ENCODE data around the gene MYOG.

The MYOG gene

GRCh38 chr1:203069030-203069747 is 16.6 kb downstream of the MYOG start:
- DNase-seq, result peak; percentile 22

- DNase-seq, result no peak
These were observed 18.8 kb downstream of the MYOG start for GRCh38 chr1:203066965-203067364.

- DNase-seq, result no peak
These were observed 19.8 kb downstream of the MYOG start for GRCh38 chr1:203065986-203066385.

GRCh38 chr1:203065191-203065590 is 20.6 kb downstream of the MYOG start:
- no peak for DNase-seq

GRCh38 chr1:203063287-203063686 is 22.5 kb downstream of the MYOG start:
- no peak for DNase-seq

DNA sequence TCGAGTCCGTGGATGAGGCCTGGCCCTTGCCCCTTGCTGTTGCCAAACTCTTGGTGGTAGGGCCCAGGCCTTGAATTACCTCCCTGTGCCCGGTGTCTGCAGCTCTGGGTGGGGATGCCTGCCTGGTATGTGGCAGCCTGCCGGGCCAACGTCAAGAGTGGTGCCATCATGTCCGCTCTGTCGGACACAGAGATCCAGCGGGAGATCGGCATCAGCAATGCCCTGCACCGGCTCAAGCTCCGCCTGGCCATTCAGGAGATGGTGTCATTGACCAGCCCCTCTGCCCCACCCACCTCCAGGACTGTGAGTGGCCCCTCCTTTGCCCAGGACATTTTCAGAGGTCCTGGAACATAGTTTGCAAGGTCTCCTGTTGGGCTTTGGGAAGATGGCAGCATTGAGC is 25.7 kb downstream of the MYOG start:
- DNase-seq, result no peak

GRCh38 chr1:203059485-203059884 is 26.3 kb downstream of the MYOG start:
- no peak for DNase-seq

DNA sequence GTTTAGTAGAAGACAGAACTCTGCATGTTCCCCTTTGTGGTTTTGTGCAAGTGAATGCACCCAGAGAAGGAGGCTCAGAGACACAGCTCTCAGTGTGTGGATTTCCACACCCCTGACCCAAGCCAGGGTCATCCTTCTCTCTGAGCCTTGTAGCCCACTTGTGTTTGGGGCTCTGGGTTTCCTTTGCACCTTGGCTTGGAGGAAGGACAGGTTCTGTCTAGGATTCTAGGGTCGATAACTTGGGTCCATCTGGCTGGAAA is 27.2 kb downstream of the MYOG start:
- no peak for DNase-seq

DNA sequence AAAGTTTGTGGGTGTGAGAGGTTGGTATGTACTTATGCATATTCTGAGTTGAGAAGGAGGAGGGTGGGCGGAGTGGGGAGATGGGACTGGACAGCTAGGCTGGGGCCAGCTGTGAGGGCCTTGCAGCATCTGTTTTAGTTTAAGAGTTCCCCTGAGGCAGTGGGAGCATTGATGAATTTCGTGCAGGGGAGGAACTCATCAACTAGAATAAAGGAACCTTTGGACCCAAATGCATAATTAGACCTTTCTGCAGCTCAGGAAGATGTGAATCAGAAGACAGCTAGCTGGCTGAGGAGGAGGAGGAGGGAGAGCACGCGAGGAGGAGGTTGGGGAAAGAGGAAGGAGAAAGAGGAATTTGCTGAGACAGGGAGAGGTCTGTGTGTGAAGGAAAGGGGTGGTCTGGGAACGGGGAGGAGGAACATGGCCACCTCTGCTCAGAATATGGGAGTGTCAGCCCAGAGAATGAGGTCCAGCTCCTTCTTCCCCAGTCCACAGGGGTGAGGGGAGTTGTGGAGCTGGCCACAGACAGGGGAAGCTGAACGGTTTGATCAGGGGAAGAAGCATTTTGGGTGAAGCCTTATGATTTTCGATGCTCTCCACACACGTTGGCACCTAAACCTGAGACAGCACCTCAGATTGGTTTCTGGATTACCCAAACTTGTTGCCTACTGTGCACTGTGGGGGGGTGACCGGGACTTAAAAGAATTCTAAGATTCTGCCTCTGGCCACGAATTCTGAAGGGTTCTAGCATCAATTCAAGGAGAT is 27.7 kb downstream of the MYOG start:
- DNase-seq, result peak; percentile 78

- no peak for DNase-seq
These were observed 29.3 kb downstream of the MYOG start for GRCh38 chr1:203056516-203056915.

- DNase-seq, result no peak
These were observed 29.8 kb downstream of the MYOG start for GRCh38 chr1:203056012-203056411.

GRCh38 chr1:203055161-203055799 is 30.5 kb downstream of the MYOG start:
- no peak for DNase-seq

DNA sequence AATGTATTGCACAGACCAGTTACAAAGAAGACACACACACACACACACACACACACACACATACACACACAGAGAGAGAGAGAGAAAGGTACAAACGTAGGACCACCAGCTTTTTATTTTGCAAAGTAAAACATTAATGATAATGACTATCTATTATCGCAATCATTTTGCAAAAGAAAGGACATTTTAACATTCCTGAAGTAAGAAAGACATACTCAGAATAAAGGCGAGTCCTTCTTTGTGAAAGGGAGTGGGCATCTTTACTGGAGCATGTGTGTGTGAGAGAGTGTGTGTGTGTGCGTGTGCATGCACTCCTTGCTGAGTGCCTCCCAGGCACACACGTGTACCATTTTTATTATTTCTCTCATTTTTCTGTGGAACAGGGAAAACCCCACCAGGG is 31.2 kb downstream of the MYOG start:
- no peak for DNase-seq

- DNase-seq, result no peak
These were observed 31.6 kb downstream of the MYOG start for GRCh38 chr1:203054184-203054583.

GRCh38 chr1:203052601-203053000 is 33.2 kb downstream of the MYOG start:
- no peak for DNase-seq

- peak; percentile 30 for DNase-seq
These were observed 33.9 kb downstream of the MYOG start for GRCh38 chr1:203051841-203052324.

DNA sequence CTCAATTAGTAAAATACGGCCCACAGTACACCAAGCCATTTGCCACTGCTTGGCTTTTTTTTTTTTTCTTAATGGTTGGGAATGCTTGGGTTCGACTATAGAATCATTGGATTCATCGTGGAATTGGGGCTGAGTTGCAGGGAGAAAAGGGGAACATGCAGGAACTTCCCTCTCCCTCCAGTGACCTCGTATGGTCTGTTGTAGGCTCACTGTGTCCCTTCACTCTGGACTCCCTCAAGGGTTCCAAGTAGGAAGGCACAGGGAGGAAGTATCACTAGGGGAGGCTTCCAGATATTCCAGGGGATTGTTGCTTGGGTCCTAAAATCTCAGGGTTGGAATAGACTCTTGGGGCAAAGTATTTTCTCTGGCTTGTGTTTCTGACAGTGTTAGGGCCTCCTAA is 35.0 kb downstream of the MYOG start:
- no peak for DNase-seq

DNA sequence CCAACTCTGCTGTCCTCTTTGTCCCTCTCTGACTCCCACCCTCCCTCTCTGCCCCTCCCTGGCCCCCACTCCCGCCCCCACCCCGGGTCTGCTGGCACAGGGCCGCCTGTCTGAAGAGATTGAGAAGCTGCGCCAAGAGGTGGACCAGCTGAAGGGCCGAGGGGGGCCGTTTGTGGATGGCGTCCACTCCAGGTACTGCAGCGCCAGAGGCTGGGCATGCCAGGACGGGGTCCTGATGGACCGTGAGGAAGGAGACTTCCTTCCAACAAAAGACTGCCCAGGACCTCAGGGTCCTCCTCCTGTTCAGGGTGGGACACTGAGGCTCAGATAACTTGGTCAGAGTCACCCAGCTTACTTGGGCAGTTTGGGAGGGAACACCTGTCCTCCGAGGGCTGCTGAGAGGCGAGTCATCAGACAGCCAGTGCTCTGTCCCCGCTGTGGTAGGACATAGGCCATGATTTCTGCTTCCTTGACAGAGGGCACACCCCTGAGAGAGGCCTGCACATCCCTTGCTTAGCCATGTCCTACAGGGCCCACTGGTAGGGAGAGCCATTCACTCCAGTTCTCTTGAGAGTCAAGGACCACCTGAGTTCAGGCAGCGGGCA is 36.1 kb downstream of the MYOG start:
- no peak for DNase-seq

DNA sequence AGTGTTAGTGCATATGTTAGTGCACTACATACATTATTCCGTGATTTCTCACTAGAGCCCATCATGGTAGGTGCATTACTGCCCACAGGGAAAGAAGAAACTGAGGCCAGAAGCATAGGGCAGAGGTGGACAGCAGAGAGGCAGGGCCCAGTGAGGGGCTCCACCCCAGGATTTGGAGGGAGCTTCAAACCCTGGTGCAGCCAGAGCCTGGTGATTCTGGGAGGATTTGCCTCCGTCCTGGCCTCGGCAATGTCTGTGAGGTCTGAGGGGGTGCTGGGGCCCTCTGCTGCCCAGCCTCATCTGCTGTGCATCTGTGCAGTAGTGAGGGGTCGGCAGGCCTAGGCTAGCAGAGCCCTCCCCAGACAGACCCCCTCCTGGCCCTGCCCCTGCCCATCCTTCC is 36.7 kb downstream of the MYOG start:
- DNase-seq, result no peak

- no peak for DNase-seq
These were observed 37.2 kb downstream of the MYOG start for GRCh38 chr1:203048555-203049051.

GRCh38 chr1:203048086-203048485 is 37.7 kb downstream of the MYOG start:
- DNase-seq, result no peak

DNA sequence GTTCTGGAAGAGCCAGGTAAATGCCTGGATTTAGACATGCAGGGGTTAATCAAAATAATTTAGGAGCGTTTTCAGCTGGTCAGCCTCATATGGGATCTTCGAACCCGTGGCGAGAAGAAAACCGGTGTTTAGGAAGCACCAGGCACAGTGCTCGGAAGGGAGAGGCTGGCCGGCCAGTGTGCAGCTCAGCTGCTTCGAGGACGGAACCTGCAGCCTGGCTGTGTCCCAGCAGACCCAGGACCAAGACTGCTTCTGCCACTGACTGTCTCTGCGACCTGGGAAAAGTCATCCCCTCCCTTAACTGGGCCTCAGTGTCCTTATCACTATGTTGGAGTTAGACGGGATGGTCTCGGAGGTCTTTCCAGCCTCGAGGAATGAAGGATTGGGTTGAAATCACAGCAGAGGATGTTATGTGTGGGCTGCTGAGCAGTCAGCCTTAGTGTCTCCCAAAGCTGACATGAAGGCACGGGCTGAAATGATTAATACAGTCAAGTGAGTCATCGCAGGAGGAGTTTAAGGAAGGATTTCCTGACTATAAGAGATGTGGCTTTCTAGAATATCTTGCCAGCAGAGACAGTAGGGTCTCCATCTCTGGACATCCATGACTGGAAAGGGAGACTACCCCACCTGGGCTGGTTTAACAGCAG is 38.7 kb downstream of the MYOG start:
- DNase-seq, result peak; percentile 87

Data from fibroblast of upper back skin (primary cell).